HFFc6 (cell line): ENCODE measurements around the gene SPSB3. TPM values are rescaled to one million over a fixed set of nuclear protein-coding genes. Genes with fewer than 3 reads are reported as not detected.
A peak's percentile ranks its signal among the peaks of the same experiment; 100 is the strongest.

ENCODE experiments used
- DNase-seq: peaks from one replicate; pipeline ENCODE4 v3.0.0-alpha.2; 2018
- H3K27ac Mint-ChIP-seq: 2 replicates; pipeline ENCODE4 v1.8.0; 2020; ENCODE audit warnings: mild to moderate bottlenecking, mixed read lengths
- H3K27me3 Mint-ChIP-seq: 2 replicates; pipeline ENCODE4 v1.8.0; 2021; ENCODE audit warnings: mild to moderate bottlenecking, moderate library complexity, mixed read lengths; ENCODE audit not compliant: insufficient read depth
- H3K36me3 Mint-ChIP-seq: 2 replicates; pipeline ENCODE4 v1.8.0; 2021; ENCODE audit warnings: low read depth, mixed read lengths
- H3K4me1 Mint-ChIP-seq: 2 replicates; pipeline ENCODE4 v1.8.0; 2020; ENCODE audit warnings: low read depth, mixed read lengths
- H3K4me3 Mint-ChIP-seq: 2 replicates; pipeline ENCODE4 v1.8.0; 2020; ENCODE audit warnings: mild to moderate bottlenecking, moderate library complexity, mixed read lengths
- H3K9me3 Mint-ChIP-seq: 2 replicates; pipeline ENCODE4 v1.8.0; 2020; ENCODE audit warnings: mild to moderate bottlenecking, mixed read lengths
- total RNA-seq, 6 experiments: library from RNA; stranded (reverse); fragmentation: NEBNext Ultra II Directional; extraction: Animal tissue kit (Norgen Biotek cat#: 25700); gene quantifications; 2 replicates in 1 of 6; 3 replicates in 5 of 6; pipeline ENCODE4 v1.2.3, GENCODE V29; 2021
- TF ChIP-seq, protein P1 (sequence below): fragments of 200-600 bp; sonication (generic); IDR thresholded peaks from 2 replicates; pipeline ENCODE4 v1.5.0; 2021; ENCODE audit warnings: antibody characterized with exemption, mild to moderate bottlenecking

SPSB3 gene
- total RNA-seq, 6 experiments from 2014 or later: 12.3 to 15.8 (median 13.9) TPM

GRCh38 chr16:1752853-1753252 is 29.5 kb downstream of the SPSB3 start:
- Mint-ChIP-seq H3K4me3 (no peak overlapping the region), H3K4me1 (peaks cover 7% of the 10 kb centered on the region), H3K27ac (no peak overlapping the region), H3K9me3 (no peaks in the 10 kb centered on the region), H3K36me3 (peaks cover 9% of the 10 kb centered on the region; the same call in 1 of the 2 replicates), H3K27me3 (peaks cover 2% of the 10 kb centered on the region)
- DNase-seq: no peak
- TF ChIP-seq, protein P1, sequence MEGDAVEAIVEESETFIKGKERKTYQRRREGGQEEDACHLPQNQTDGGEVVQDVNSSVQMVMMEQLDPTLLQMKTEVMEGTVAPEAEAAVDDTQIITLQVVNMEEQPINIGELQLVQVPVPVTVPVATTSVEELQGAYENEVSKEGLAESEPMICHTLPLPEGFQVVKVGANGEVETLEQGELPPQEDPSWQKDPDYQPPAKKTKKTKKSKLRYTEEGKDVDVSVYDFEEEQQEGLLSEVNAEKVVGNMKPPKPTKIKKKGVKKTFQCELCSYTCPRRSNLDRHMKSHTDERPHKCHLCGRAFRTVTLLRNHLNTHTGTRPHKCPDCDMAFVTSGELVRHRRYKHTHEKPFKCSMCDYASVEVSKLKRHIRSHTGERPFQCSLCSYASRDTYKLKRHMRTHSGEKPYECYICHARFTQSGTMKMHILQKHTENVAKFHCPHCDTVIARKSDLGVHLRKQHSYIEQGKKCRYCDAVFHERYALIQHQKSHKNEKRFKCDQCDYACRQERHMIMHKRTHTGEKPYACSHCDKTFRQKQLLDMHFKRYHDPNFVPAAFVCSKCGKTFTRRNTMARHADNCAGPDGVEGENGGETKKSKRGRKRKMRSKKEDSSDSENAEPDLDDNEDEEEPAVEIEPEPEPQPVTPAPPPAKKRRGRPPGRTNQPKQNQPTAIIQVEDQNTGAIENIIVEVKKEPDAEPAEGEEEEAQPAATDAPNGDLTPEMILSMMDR: no peak

DNA sequence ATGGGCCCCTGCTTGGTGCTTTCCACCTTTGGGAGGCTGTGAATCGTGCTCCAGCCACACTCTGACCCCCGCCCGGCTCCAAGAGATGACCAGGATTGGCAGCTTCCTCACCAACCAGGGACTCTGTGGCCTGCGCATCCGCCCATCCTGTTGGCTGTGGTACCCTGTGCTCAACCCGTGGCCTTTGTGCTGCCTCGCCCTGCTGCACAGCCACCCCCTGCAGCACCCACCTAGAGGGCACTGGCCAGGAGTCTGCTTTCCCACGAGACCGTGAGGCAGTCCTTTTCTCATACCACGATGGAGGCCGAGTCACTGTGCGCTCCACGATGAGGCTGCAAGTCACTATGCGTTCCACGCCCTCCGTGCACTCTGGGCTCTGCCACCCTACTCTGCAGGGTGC is 30.4 kb downstream of the SPSB3 start:
- Mint-ChIP-seq H3K4me3 (no peak overlapping the region), H3K27me3 (peaks cover 2% of the 10 kb centered on the region), H3K36me3 (peaks cover 9% of the 10 kb centered on the region; the same call in 1 of the 2 replicates), H3K9me3 (no peaks in the 10 kb centered on the region), H3K27ac (no peak overlapping the region), H3K4me1 (peaks cover 7% of the 10 kb centered on the region)
- no peak for DNase-seq
- TF ChIP-seq, protein P1: no peak

GRCh38 chr16:1749152-1750117 is 32.9 kb downstream of the SPSB3 start:
- peak; percentile 34 for DNase-seq
- no peak overlapping the region for H3K4me3 Mint-ChIP-seq
- peaks cover 2% of the 10 kb centered on the region for H3K27me3 Mint-ChIP-seq

GRCh38 chr16:1747934-1748333 is 34.4 kb downstream of the SPSB3 start:
- TF ChIP-seq, protein P1: no peak
- Mint-ChIP-seq H3K4me3 (no peak overlapping the region), H3K36me3 (peaks cover 5% of the 10 kb centered on the region), H3K27me3 (peaks cover 2% of the 10 kb centered on the region), H3K27ac (no peak overlapping the region), H3K4me1 (peaks cover 28% of the 10 kb centered on the region), H3K9me3 (no peaks in the 10 kb centered on the region)
- no peak for DNase-seq

More at GRCh38 chr16:1749152-1750117, 32.9 kb downstream of the SPSB3 start:
- Mint-ChIP-seq H3K27ac (peak overlapping the region; percentile 52), H3K9me3 (no peaks in the 10 kb centered on the region), H3K36me3 (peaks cover 5% of the 10 kb centered on the region), H3K4me1 (peaks cover 28% of the 10 kb centered on the region)
- TF ChIP-seq, protein P1: no peak

GRCh38 chr16:1746693-1747195 is 35.6 kb downstream of the SPSB3 start:
- peaks cover 5% of the 10 kb centered on the region for H3K36me3 Mint-ChIP-seq
- no peaks in the 10 kb centered on the region for H3K9me3 Mint-ChIP-seq
- H3K4me1 Mint-ChIP-seq: peaks cover 28% of the 10 kb centered on the region
- peaks cover 2% of the 10 kb centered on the region; the same call in 1 of the 2 replicates for H3K27me3 Mint-ChIP-seq
- no peak overlapping the region for H3K4me3 Mint-ChIP-seq
- TF ChIP-seq, protein P1: no peak
- no peak for DNase-seq
- H3K27ac Mint-ChIP-seq: peak overlapping the region; percentile 96; the same call in 1 of the 2 replicates
